Caco-2 (cell line): ENCODE results near the gene TENM3. TPM values are rescaled to one million over a fixed set of nuclear protein-coding genes. Genes with fewer than 3 reads are reported as not detected.

Experiments used
- BruUV-seq: library from RNA; stranded (reverse); fragments of 400-500 nt; replicated peaks from 2 replicates; lab custom pipeline; 2021; lab: Mats Ljungman, UMichigan
- CTCF ChIA-PET: fragments of 300-600 bp; sonication (Branson Sonifier 250); formaldehyde crosslinking; loops from one replicate; lab custom pipeline; 2022; ENCODE audit warnings: antibody characterized with exemption; lab: Charles Lee
- POLR2A ChIA-PET: fragments of 300-600 bp; sonication (Branson Sonifier 250); formaldehyde crosslinking; loops from one replicate; lab custom pipeline; 2022; ENCODE audit warnings: antibody characterized with exemption; lab: Charles Lee
- DNase-seq, 2 experiments: peaks; one replicate each; pipeline versions ENCODE4 v3.0.0 to v3.0.0-alpha.2; 2020 to 2022
- H3K27me3 ChIP-seq: replicated peaks from 2 replicates; pipeline ENCODE4 v1.6.0; 2011; ENCODE audit warnings: low read length; ENCODE audit not compliant: control insufficient read depth, insufficient read depth
- H3K36me3 ChIP-seq: 2 replicates; pipeline ENCODE4 v1.5.1; 2011; ENCODE audit warnings: low read length; ENCODE audit not compliant: control insufficient read depth, insufficient read depth
- H3K4me1 ChIP-seq: fragments of 250-450 bp; sonication (Bioruptor Pico); 2 replicates; pipeline ENCODE4 v1.5.1; 2020; ENCODE audit warnings: mild to moderate bottlenecking
- H3K4me3 ChIP-seq: 2 replicates; pipeline ENCODE4 v1.5.1; 2011; ENCODE audit warnings: low read depth, mild to moderate bottlenecking, control low read depth, low read length
- H3K9me3 ChIP-seq: fragments of 250-450 bp; sonication (Bioruptor Pico); 2 replicates; pipeline ENCODE4 v1.5.1; 2020; ENCODE audit warnings: mild to moderate bottlenecking, moderate library complexity
- H3K27ac Mint-ChIP-seq: one replicate; pipeline ENCODE4 v1.8.0; 2022; ENCODE audit warnings: mixed read lengths; ENCODE audit not compliant: unreplicated experiment
- H3K27me3 Mint-ChIP-seq: one replicate; pipeline ENCODE4 v1.8.0; 2022; ENCODE audit warnings: mixed read lengths; ENCODE audit not compliant: insufficient read depth, unreplicated experiment
- H3K36me3 Mint-ChIP-seq: one replicate; pipeline ENCODE4 v1.8.0; 2022; ENCODE audit warnings: mild to moderate bottlenecking, mixed read lengths; ENCODE audit not compliant: insufficient read depth, unreplicated experiment
- H3K4me1 Mint-ChIP-seq: one replicate; pipeline ENCODE4 v1.8.0; 2022; ENCODE audit warnings: low read depth, mixed read lengths; ENCODE audit not compliant: unreplicated experiment
- H3K4me3 Mint-ChIP-seq: one replicate; pipeline ENCODE4 v1.8.0; 2022; ENCODE audit warnings: mild to moderate bottlenecking, moderate library complexity, mixed read lengths; ENCODE audit not compliant: unreplicated experiment
- H3K9me3 Mint-ChIP-seq: one replicate; pipeline ENCODE4 v1.8.0; 2022; ENCODE audit warnings: mixed read lengths; ENCODE audit not compliant: unreplicated experiment
- intact Hi-C: fragments of 100-400 bp; cut with micrococcal nuclease; formaldehyde crosslinking; loops from one replicate; pipeline ENCODE4 v1.10.0; 2022; ENCODE audit not compliant: unreplicated experiment
- total RNA-seq: library from RNA; stranded (reverse); gene quantifications from 2 replicates; pipeline ENCODE4 v1.2.3, GENCODE V29; 2022
- TF ChIP-seq, protein P1 (sequence below), 2 experiments: fragments of 200-600 bp in 1 of 2; IDR thresholded peaks; 1 replicate in 1 of 2; 2 replicates in 1 of 2; pipeline versions ENCODE4 v1.5.1 to v1.8.0; 2011 to 2022; ENCODE audit warnings: antibody characterized with exemption in 1 of 2, control low read depth in 1 of 2, inconsistent platforms in 1 of 2, low read depth in 1 of 2, low read length in 1 of 2, mild to moderate bottlenecking in 1 of 2, moderate library complexity in 1 of 2; ENCODE audit not compliant: insufficient read depth in 1 of 2, severe bottlenecking in 1 of 2, unreplicated experiment in 1 of 2

Gene TENM3
- total RNA-seq, 1 experiment from 2014 or later: 94.7 TPM

DNA sequence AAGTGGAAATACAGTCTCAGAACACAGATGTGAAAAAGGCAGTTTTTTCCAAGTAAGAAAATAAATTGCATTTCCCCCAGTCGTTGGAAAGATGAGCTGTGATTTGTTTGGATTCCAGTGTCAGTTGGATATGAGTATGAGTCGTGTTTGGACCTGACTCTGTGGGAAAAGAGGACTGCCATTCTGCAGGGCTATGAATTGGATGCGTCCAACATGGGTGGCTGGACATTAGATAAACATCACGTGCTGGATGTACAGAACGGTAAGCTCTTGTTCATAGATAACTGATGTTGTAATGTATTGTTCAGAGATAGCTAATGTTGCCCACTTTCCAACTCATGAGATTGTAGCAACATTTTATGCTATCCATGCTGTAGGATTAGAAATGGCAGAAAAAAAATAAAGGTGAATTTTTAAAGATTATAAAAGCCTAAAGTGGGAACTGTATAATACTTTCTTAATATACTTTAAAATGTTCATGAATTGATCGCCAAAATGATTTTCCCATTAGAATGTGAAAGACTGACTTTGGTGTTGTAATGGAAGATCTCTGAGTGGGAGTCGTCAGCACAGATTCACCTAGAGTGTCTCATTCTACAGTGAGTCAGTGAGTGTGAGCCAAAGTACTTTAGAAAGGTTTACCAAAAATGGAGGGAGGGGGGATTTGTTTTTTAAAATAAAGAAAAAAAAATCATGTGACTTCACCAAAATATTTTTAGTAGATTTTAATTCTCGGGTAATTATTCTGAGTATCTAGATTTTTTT lies 495.3 kb downstream of the TENM3 start:
- Histone ChIP-seq H3K9me3 (no peaks in the 10 kb centered on the region), H3K4me1 (no peaks in the 10 kb centered on the region), H3K4me3 (no peak overlapping the region), H3K27me3 (no peaks in the 10 kb centered on the region), H3K36me3 (no peaks in the 10 kb centered on the region)
- intact Hi-C loops: no loop called here
- no peak for DNase-seq
- TF ChIP-seq, protein P1, sequence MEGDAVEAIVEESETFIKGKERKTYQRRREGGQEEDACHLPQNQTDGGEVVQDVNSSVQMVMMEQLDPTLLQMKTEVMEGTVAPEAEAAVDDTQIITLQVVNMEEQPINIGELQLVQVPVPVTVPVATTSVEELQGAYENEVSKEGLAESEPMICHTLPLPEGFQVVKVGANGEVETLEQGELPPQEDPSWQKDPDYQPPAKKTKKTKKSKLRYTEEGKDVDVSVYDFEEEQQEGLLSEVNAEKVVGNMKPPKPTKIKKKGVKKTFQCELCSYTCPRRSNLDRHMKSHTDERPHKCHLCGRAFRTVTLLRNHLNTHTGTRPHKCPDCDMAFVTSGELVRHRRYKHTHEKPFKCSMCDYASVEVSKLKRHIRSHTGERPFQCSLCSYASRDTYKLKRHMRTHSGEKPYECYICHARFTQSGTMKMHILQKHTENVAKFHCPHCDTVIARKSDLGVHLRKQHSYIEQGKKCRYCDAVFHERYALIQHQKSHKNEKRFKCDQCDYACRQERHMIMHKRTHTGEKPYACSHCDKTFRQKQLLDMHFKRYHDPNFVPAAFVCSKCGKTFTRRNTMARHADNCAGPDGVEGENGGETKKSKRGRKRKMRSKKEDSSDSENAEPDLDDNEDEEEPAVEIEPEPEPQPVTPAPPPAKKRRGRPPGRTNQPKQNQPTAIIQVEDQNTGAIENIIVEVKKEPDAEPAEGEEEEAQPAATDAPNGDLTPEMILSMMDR (IDR thresholded peaks at IDR 0.05; ENCODE audit: insufficient read depth in 1 of 2, low read depth in 1 of 2, low read length in 1 of 2, severe bottlenecking in 1 of 2, unreplicated experiment in 1 of 2): no peak
- Mint-ChIP-seq H3K4me3 (no peak overlapping the region), H3K27ac (no peak overlapping the region), H3K36me3 (peaks cover 27% of the 10 kb centered on the region), H3K9me3 (no peaks in the 10 kb centered on the region), H3K4me1 (no peaks in the 10 kb centered on the region), H3K27me3 (no peaks in the 10 kb centered on the region)
- BruUV-seq: no TSS peak
- ChIA-PET CTCF (no interaction called here), POLR2A (no interaction called here)

DNA sequence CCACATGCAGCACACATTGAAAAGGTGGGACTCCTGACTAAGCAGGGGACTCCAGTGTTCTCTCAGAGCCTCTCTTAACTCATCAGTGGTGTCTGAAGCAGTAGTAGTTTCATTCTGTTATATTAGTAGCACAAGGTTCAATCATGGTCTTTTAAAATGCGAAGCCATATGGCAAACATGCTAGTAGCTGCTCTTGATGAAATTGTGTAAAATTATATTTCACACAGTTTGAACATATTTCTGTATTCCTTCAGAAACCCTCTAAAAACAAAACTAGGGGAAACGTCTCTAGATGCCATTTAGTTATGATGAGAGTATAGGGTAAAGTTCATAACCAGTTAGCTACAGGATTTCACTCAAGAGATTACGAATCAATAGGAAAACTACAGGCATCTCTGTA lies 497.1 kb downstream of the TENM3 start:
- BruUV-seq: no TSS peak
- H3K9me3 Mint-ChIP-seq: peaks cover 8% of the 10 kb centered on the region
- Histone ChIP-seq H3K4me1 (no peaks in the 10 kb centered on the region), H3K9me3 (no peaks in the 10 kb centered on the region), H3K4me3 (no peak overlapping the region), H3K36me3 (no peaks in the 10 kb centered on the region), H3K27me3 (no peaks in the 10 kb centered on the region)
- CTCF ChIA-PET: no interaction called here
- DNase-seq: no peak
- POLR2A ChIA-PET: no interaction called here
- TF ChIP-seq, protein P1 (IDR thresholded peaks at IDR 0.05; ENCODE audit: insufficient read depth in 1 of 2, low read depth in 1 of 2, low read length in 1 of 2, severe bottlenecking in 1 of 2, unreplicated experiment in 1 of 2): no peak
- no peak overlapping the region for H3K27ac Mint-ChIP-seq
- peaks cover 32% of the 10 kb centered on the region for H3K36me3 Mint-ChIP-seq
- H3K4me1 Mint-ChIP-seq: no peaks in the 10 kb centered on the region
- H3K27me3 Mint-ChIP-seq: no peaks in the 10 kb centered on the region
- intact Hi-C loops: no loop called here
- no peak overlapping the region for H3K4me3 Mint-ChIP-seq

DNA sequence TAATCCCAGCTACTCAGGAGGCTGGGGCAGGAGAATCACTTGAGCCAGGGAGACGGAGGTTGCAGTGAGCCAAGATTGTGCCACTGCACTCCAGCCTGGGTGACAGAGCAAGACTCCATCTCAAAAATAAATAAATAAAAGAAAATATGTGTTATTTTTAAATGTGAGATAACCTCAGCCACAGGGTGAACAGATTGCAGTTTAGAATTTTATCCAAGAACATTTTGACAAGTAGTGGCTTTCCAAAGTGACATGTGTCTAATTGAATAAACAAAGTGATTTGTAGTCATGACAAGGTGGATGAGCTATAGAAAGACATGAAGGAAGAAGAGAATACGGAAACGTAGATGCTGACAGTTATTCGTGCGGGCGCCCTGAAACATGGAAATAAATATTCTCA lies 497.9 kb downstream of the TENM3 start:
- no peak overlapping the region for H3K27ac Mint-ChIP-seq
- TF ChIP-seq, protein P1 (IDR thresholded peaks at IDR 0.05; ENCODE audit: insufficient read depth in 1 of 2, low read depth in 1 of 2, low read length in 1 of 2, severe bottlenecking in 1 of 2, unreplicated experiment in 1 of 2): no peak
- ChIA-PET CTCF (no interaction called here), POLR2A (no interaction called here)
- no peak for DNase-seq
- H3K4me3 Mint-ChIP-seq: no peak overlapping the region
- BruUV-seq: no TSS peak
- Histone ChIP-seq H3K36me3 (no peaks in the 10 kb centered on the region), H3K4me1 (no peaks in the 10 kb centered on the region), H3K4me3 (no peak overlapping the region), H3K9me3 (no peaks in the 10 kb centered on the region), H3K27me3 (no peaks in the 10 kb centered on the region)
- H3K4me1 Mint-ChIP-seq: no peaks in the 10 kb centered on the region
- no peaks in the 10 kb centered on the region for H3K27me3 Mint-ChIP-seq
- H3K36me3 Mint-ChIP-seq: peaks cover 40% of the 10 kb centered on the region
- H3K9me3 Mint-ChIP-seq: peaks cover 16% of the 10 kb centered on the region
- intact Hi-C loops: no loop called here
